ENCODE data around the gene KRTAP5-9.

DNA sequence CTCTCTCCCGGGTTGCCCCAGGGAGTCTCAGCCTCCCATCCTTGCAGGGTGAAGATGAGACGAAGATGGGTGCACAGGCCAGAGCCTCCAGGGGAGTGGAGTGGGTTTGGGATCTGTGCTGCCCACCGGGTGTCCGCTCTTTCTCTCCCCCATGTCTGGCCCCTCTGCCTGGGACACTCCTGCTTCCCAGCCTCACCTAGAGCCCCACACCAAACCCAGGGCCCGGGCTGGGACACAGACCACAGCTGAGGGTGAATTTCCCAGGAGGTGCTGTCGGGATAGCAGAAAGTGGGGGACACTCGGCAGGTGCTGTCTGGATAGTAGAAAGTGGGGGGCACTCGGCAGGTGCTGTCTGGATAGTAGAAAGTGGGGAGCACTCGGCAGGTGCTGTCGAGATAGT is 46.2 kb upstream of the KRTAP5-9 start:
- TF ChIP-seq, protein P1, sequence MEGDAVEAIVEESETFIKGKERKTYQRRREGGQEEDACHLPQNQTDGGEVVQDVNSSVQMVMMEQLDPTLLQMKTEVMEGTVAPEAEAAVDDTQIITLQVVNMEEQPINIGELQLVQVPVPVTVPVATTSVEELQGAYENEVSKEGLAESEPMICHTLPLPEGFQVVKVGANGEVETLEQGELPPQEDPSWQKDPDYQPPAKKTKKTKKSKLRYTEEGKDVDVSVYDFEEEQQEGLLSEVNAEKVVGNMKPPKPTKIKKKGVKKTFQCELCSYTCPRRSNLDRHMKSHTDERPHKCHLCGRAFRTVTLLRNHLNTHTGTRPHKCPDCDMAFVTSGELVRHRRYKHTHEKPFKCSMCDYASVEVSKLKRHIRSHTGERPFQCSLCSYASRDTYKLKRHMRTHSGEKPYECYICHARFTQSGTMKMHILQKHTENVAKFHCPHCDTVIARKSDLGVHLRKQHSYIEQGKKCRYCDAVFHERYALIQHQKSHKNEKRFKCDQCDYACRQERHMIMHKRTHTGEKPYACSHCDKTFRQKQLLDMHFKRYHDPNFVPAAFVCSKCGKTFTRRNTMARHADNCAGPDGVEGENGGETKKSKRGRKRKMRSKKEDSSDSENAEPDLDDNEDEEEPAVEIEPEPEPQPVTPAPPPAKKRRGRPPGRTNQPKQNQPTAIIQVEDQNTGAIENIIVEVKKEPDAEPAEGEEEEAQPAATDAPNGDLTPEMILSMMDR (conservative IDR thresholded peaks at IDR 0.05; ENCODE audit: low read depth, low read length), result no peak
- TF ChIP-seq EZH2phosphoT487 (IDR thresholded peaks at IDR 0.05; ENCODE audit: borderline replicate concordance, low read length), result no peak
